HG02938 (cell line): Measurements from ENCODE around the gene MAFF.
"Not testable (repeated sequence)": the region's sequence is repeated elsewhere in the genome, so short reads cannot be mapped to it uniquely, and the experiment has no call there.

Source experiments
- ATAC-seq: cut with Tn5 transposase; IDR thresholded peaks from one replicate; pipeline ENCODE4 v1.9.1; 2021; ENCODE audit warnings: mild to moderate bottlenecking, moderate library complexity; ENCODE audit not compliant: unreplicated experiment

Gene MAFF

DNA sequence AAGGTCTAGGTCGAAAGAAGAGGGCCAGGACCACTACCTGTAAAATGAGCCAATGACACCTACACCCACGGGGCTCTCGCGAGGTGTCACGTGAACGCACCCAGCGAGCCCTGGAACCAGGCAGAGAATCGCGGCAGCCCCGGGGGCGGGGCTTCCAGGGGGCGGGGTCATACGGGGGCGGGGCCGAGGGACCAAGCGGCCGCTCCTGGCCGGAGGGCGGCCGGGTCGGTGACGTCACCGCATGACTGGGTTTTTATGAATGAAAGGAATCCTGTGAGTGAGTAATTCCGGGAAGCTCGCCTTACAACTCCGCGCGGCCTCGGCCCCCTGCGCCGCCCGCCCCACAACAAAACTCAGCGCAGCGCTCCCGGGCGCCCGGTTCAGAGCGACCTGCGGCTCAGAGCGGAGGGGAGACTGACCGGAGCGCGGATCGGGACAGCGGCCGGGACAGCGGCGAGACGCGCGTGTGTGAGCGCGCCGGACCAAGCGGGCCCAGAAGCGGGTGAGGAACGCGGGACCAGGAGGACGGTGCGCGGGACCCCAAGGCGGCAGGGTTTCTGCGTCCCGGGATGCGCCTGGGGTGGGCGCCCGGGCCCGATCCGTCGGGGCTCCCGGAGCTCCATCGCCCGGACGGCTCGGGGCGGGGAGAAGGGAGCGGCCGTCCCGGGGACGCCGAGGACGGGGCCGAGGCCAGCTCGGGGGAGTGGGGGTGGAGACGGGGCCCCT, at the start of gene MAFF:
Gene MAFF, plus strand, starts transcription at position 284 of the 726 bp plus-strand sequence. CDS start 11,860 bp downstream, outside the sequence.
- peak; percentile 58 for ATAC-seq

DNA sequence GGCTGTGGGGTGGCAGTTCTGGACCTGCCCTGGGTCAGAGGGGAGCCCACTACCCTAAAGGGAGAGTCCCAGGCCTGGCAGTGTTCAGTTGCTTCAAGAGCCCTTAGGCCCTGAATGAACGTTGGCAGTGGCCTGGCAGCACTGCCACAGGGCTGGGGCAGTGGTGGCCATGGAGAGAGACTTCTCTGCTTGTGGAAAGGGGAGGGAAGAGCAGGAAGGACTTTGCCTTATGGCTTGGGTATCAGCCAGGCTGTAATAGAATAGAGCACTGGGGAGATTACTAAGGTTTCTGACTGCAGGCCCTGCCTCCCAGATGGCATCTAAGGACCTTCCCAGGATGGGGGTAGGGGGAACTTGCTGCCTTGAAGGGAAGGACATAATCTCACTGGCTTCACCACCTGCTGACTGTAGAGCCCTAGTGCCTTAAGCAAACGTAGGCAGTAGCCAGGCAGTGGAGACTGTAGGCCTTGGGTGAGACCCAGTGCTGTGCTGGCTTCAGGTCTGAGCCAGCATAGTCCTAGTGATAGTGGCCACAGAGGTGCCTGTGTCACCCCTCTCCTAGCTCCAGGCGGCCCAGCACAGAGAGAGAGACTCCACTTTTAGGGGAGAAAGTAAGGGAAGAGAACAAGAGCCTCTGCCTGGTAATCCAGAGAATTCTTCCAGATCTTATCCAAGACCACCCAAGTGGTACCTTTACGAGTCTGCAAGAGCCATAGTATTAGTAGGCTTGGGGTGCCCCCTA, 47.8 kb upstream of the MAFF start:
- ATAC-seq: no peak

DNA sequence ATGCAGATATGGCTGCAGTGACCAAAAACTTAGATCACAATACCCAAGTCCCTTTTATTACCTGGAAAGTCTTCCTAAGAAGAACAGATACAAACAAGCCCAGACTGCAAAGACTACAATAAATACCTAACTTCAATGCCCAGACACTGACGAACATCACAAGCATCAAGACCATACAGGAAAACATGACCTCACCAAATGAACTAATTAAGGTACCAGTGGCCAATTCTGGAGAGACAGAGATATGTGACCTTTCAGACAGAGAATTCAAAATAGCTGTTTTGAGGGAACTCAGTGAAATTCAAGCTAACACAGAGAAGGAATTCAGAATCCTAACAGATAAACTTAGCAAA, 47.3 kb upstream of the MAFF start:
- not testable (repeated sequence) for ATAC-seq

DNA sequence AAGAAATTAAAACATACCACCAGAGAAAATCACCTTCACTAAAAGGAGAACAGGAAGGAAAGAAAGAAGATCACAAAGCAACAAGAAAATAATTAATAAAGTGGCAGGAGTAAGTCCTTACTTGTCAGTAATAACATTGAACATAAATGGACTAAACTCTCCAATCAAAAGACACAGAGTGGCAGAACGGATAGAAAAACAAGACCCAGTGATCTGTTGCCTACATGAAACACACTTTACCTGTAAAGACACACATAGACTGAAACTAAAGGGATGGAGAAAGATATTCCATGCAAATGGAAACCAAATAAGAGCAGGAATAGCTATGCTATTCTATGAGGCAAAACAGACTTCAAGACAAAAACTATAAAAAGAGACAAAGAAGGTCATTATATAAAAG, 46.1 kb upstream of the MAFF start:
- ATAC-seq: no peak

DNA sequence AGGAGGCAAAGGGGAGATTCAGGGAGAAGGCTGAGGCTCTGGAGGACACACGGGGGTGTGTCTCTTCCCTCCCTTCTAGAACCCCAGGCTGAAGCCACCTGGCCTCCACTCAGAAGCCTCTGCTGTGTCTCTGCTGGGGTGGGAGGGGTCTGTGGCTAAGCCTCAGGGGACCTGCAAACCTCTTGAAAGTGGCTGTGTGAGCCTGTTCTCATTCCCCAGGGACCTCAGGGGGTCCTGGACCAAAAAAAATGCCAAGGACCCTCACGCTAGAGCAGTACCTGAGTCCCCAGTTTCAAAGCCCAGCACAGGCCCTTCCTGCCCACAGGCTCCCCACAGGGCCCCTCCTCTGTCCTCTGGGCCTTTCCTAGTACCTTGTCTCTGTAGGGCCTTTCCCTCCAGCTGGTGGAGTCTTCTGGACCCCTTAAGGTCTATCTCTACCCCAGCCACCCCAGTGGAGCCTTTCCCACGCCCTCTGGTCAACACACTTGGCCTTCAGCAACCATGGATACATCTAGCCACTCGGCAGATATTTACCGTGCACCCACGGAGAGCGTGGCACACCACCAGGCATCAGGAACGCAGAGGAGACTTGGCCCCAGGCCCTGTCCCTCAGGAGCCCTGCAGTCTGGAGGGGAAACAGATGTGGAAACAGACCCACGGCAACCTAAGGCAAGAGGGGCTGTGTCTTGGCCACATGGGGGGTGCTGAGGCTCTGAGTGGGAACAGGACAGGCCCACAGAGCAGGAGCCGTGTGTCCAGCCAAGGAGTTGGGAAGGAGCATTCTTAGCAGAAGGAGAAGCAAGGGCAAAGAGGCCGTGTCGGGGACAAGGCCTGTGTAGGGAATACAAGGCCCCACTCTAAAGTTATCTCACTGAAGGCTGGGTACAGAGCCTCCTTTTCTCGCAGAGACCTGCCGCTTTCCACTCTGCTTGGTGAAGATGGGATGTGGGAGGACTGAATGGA, 38.6 kb upstream of the MAFF start:
- ATAC-seq: no peak

DNA sequence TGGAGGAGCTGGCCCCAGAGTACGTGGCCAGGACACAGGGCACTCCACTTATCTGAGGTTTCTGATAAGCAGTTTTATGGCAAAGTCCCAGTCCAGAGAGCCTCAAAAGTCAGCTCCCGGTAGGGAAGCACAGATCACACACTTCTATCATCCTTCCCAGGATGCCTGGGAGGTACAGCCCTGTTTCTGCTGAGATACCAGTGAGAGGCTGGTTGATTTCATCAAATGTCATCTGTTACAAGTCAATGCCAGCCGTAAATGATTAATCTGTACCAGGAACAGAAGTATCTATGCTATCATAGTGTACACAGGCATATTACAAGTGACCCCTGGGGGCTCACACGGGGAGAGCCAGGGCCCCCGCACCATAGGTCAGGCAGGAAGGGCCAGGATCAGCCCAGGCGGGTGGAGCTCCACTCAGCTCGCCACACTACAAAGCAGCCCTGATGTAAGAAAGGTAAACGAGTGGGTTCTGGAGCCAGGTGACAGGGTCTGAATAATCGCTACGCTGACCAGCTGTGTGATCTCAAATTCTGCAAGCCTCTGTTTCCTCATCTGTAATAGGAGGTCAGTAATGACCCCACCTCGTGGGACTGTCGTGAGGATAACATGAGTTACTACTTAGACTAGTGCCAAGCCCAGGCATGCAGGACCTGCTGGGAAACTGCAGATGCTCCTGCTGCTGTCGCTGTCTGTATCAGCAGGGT, 37.8 kb upstream of the MAFF start:
- no peak for ATAC-seq

DNA sequence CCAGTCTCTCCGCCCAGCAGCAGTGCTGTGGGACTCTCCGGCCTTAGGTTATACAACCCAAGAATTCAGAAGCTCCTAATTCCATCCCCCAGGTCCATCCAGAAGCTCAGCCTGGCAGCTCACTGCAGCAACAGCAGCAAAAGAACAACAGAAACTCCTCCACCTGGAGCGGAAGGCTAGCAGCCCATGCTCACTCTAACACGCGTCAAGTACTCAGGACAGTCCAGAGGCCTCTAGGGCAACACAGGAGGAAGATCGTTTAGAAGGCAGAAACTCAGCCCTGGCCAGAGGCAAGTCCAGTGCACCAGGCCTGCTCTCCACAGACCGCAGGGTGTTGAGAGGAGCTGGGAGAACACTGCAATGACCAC, 37.3 kb upstream of the MAFF start:
- no peak for ATAC-seq

DNA sequence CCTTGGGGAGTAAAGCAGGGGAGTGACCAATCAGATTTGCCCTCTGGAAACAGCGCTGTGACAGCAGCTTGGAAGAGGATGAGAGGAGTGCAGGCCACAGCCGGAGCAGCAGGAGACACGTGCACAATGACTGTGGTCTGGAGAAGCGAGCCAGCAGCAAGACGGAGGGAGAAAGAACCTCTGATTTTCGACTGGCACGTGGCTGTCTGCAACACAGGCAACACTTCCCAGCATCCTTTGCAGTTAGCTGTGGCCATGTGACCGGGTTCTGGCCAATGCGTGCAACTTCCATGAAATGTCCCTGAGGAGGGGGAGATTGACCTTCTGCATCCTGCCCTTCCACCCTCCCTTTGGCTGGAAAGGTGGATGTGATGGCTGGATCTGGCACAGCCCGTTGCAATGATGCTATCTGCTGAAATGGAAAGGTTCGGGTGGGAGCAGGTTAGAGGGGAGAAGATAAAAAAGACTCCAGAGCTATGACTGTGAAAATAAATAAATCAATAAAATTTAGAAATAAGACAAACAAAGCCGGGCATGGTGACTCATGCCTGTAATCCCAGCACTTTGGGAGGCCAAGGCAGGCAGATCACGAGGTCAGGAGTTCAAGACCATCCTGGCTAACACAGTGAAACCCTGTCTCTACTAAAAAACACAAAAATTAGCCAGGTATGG, 35.7 kb upstream of the MAFF start:
- no peak for ATAC-seq

DNA sequence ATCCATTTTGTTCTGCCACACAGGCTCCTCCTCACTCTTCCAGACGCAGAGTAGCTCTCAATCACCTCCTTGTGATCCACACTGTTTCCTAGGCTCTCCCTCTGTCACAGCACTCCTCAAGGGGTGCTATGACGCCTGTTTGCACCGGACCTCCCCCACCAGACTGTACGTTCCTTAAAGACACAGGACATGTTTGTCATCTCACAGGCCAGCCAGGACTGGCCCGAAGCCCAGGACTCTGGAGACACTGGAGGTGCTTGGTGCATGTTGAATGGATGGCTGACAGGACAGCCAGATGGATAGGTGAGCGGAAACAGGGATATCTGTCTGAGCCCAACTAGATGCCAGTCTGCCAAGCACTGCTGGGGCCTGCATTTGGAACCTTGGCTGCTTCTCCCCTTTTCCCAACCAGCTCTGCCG, 33.8 kb upstream of the MAFF start:
- no peak for ATAC-seq

DNA sequence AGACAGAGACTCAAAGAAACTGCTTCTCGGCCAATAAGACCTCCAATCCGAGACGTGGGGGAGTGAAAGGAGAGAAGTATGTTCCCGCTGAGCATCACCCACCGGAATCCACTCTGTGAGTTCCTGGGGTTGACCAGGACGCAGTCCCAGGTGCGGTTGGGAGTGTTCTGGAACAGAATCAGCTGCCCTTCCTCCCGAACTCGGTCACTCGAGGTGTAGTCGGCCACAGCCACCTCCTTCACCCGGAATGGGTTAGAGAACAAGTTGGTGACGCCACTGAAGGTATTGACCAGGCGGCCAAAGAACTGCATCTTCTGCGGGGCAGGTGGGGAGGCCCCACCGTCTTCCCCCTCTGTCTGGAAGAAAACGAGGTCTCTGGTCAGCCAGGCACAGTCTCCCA, 32.7 kb upstream of the MAFF start:
- no peak for ATAC-seq

DNA sequence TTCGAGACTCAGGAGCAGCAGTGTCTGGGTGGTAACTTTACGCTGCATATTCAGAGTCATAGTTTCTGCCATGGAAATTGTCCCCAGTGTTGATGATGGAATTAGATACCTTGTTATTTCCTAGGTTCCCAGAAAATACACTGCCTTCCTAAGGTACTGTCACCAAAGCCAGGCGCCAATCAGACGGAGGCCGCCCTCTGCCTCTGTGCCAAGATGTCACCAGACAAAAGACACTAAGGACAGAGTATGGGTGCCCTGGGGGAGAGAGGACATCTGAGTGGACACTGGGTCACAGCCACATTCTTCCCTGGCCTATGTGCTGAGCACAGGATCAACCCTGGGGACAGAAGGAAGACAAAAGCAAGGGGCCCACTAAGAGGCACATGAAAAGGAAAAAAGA, 31.3 kb upstream of the MAFF start:
- ATAC-seq: no peak

DNA sequence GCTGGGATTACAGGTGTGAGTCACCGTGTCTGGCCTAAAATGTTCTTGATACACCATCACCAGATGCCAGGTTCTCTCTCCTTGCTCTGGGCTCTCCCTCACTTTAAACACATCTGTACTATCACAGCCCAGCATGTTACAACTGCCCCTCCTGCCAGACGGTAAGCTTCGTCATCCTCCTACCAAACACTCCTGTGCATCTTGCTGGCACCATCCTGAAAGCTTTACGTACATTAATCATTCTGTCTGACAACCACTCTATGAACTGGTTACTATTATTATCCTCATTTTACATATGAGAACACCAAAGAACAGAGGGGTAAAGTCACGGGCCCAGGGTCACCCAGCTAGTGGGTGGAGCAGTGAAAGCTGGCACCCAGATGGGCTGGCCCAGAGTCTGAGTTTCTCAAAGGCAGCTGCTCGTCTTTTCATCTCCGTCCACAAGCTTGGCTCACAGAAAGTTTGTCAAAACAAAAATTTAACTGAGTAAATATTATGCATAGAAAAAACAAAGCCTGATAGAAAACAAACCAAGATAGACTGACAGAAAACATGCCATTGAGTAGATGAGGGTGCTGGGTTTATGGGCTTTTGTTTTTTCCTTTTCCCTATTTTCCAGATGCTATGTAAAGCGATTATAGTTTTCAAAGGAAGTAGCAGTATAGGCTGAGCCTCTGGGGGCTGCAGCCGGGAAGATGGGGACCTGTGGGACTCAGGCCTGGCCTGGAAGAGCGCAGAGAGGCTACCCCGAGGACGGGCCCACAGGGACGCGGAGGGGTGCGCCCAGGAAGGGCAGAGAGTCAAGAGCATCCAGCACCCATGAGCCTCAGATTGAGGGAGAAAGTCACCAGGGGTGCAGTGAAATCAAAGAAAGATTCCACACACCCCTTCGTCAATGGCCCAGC, 29.6 kb upstream of the MAFF start:
- ATAC-seq: no peak

DNA sequence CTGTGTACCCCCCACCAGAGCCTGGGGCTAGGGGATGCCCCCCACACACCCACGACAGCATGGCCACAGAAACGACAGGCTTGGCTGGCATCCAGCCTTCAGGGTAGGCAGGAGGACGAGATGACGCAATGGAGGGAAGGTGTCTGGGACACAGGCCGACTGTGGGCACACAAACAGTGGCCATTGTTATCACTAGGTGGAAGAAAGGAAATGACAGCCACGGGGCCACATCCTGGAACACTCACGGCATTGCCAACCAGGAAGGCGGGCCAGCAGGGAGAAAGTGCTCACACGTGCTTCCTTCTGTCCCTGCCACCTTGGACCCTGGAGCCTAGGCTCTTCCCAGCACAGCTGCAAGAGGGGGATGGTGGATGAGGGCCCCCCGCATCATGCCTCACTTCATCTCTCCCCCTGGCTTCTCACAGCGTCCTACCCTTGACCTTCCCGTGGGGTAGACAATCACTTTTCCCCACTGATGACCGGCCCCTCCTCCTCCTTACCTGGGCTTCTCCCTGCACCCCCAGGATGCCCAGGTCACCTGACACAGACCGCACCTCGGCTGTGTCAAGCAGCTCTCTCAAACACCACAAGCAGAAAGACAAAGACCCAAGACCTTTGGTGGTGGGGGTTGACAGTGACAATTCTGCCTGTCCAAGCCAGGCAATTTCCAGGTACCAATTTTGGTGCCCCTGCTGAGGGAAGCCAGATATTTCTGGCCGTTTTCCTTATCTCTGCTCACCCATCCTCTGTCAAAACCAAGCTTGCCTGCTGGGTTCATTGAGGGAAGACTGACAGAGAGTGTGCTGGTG, 28.8 kb upstream of the MAFF start:
- no peak for ATAC-seq

DNA sequence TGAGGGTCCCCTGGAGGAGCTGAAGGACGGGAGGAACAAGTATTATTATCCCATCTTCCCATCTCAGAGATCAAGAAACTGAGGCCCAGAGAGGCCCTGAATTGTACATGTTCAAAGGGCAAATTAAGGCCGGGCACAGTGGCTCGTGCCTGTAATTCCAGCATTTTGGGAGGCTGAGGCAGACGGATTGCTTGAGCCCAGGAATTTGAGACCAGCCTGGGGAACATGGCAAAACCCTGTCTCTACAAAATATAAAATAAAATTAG, 28.2 kb upstream of the MAFF start:
- no peak for ATAC-seq

DNA sequence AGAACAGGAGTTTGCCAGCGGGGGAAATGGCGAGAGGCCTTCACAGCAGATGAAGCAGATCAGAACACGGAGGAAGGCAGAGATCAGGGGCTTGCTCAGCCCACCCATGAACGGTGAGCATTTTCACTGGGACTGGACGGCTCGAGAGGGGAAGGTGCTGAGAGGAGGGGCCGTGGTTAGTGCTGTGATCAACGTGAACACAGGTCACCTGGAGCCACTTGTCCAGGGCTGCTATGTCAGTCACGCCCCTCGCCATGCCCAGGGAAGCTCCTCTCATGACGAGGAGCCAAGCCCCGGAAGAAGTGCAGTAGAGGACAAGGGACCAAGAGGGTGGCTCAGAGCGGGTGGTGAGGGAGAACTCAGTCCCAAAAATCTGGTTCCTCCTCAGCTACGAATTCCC, 27.2 kb upstream of the MAFF start:
- ATAC-seq: no peak

DNA sequence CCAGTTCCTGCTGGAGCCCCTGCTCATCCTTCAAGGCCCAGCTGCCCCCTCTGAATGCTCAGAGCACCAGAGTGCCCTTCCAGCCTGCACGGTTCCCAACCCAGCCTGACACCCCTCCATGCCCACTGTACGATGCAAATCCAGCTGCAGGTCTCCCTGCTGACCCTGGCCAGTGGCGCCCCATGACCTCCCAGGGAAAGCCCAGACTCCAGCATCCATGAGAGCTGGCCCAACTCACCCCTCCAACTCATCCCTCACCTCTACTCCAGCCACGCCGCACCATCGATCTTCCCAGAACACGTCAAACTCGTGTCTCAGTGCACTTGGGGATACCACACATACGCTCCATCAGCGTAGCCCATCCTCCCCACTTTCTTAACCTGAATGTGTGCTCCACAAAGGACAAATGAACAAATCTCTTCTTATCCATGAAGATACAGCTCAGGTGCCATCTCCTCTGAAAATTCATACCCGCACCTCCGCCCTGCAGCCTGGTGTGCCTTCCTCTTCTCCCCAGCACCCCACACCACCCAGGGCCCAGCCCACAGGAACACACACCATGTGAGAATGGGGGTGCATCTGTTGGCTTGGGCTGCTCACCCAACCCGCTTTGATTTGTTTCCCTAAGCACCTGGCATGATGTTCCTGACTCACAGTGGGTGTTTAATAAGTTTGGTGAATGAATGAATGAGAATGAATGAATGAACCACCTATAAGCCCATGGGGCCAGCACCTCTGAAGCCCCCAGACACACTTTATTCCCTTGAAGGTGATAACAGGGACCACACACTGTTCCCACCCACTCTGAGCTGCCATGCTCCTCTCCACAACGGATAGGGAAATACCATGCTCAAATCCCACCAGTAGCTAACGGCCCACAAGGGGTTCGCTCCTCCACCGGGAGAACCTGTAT, 26.3 kb upstream of the MAFF start:
- no peak for ATAC-seq

DNA sequence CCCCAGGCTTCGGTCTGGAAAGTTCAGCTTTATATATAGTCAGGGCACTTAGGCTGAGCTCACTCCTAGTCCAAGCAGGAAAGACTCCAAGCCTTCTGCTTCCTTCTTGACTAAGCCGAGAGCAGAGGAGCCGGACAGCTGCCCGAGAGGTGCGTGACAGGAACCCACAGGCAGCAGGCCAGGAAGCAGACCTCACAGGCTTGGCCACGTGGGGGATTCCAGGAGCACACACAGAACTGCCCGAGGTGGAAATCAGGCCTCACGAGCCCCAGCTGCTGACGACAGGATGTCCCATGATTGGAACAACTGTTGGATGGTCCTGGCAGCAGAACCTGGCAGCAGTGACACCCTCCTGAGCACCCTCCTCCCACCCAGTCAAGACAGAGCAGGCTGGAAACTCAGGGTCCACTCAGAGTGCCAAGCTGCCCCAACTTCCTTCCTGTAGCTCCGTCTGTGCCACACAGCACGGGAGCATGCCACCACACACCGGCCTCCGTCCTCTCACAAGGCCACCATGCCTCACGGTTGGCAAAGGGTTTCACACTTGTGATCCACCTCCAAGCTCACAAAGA, 25.5 kb upstream of the MAFF start:
- no peak for ATAC-seq
